ENCODE measurements around the gene SYNE1. TPM values are rescaled to one million over a fixed set of nuclear protein-coding genes. Genes with fewer than 3 reads are reported as not detected.
"Not testable (repeated sequence)": the region's sequence is repeated elsewhere in the genome, so short reads cannot be mapped to it uniquely, and the experiment has no call there.

SYNE1 gene
- polyA plus RNA-seq, 1 donor from 2014 or later: 38.5 TPM

DNA sequence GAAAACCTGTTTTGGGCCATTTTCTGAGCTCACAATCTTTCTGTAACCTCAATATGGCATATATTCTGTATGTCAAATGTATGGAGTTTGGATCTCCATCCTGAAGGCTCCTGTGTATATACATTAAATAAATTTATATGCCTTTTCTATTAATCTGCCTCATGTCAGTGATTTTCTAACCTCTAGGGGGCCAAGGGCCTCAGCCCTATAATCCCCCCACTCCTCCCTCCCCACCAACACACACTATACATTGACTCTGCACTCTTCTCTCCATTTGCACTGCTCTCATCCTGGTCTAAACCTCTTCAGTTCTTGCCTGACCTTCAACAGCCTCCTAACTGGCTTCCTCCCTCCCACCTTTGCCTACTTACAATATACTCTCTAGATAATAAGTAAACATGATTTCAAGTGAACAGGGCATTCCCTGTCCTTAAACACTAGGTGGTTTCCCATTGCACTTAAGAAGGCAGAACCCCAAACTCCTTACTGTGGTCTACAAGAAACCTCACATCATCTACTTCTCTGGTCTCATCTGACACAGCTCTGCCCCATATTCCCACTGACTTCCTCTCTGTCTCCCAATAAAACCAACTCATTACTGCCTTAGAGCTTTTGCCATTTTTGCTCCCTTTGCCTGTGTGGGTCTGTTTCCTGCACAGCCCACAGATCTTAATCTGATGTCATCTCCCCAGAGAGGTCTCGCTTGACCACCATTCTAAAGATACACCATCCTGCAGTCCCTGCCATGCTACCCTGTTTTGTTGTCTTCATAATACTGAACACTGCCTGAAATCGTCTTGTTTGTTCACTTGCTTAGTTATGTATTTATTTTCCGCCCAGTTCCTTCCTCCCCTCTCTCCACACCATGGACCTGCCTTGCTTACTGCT is 213.7 kb downstream of the SYNE1 start:
- TF ChIP-seq, protein P1, sequence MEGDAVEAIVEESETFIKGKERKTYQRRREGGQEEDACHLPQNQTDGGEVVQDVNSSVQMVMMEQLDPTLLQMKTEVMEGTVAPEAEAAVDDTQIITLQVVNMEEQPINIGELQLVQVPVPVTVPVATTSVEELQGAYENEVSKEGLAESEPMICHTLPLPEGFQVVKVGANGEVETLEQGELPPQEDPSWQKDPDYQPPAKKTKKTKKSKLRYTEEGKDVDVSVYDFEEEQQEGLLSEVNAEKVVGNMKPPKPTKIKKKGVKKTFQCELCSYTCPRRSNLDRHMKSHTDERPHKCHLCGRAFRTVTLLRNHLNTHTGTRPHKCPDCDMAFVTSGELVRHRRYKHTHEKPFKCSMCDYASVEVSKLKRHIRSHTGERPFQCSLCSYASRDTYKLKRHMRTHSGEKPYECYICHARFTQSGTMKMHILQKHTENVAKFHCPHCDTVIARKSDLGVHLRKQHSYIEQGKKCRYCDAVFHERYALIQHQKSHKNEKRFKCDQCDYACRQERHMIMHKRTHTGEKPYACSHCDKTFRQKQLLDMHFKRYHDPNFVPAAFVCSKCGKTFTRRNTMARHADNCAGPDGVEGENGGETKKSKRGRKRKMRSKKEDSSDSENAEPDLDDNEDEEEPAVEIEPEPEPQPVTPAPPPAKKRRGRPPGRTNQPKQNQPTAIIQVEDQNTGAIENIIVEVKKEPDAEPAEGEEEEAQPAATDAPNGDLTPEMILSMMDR (IDR thresholded peaks at IDR 0.05; ENCODE audit: poor library complexity, severe bottlenecking): no peak
- TF ChIP-seq, protein P2, sequence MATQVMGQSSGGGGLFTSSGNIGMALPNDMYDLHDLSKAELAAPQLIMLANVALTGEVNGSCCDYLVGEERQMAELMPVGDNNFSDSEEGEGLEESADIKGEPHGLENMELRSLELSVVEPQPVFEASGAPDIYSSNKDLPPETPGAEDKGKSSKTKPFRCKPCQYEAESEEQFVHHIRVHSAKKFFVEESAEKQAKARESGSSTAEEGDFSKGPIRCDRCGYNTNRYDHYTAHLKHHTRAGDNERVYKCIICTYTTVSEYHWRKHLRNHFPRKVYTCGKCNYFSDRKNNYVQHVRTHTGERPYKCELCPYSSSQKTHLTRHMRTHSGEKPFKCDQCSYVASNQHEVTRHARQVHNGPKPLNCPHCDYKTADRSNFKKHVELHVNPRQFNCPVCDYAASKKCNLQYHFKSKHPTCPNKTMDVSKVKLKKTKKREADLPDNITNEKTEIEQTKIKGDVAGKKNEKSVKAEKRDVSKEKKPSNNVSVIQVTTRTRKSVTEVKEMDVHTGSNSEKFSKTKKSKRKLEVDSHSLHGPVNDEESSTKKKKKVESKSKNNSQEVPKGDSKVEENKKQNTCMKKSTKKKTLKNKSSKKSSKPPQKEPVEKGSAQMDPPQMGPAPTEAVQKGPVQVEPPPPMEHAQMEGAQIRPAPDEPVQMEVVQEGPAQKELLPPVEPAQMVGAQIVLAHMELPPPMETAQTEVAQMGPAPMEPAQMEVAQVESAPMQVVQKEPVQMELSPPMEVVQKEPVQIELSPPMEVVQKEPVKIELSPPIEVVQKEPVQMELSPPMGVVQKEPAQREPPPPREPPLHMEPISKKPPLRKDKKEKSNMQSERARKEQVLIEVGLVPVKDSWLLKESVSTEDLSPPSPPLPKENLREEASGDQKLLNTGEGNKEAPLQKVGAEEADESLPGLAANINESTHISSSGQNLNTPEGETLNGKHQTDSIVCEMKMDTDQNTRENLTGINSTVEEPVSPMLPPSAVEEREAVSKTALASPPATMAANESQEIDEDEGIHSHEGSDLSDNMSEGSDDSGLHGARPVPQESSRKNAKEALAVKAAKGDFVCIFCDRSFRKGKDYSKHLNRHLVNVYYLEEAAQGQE (IDR thresholded peaks at IDR 0.05; ENCODE audit: borderline replicate concordance): no peak
- TF ChIP-seq SMC3 (conservative IDR thresholded peaks at IDR 0.05; ENCODE audit: poor library complexity) (no peak), EZH2 (IDR thresholded peaks at IDR 0.05; ENCODE audit: borderline replicate concordance, insufficient read depth, low read length, poor library complexity, severe bottlenecking) (no peak), POLR2AphosphoS5 (IDR thresholded peaks at IDR 0.05) (no peak), EP300 (conservative IDR thresholded peaks at IDR 0.05; ENCODE audit: poor library complexity, severe bottlenecking) (no peak), RAD21 (conservative IDR thresholded peaks at IDR 0.05) (no peak), TAF1 (IDR thresholded peaks at IDR 0.05; ENCODE audit: low read depth) (no peak), MXI1 (conservative IDR thresholded peaks at IDR 0.05; ENCODE audit: poor library complexity, severe bottlenecking) (no peak)

DNA sequence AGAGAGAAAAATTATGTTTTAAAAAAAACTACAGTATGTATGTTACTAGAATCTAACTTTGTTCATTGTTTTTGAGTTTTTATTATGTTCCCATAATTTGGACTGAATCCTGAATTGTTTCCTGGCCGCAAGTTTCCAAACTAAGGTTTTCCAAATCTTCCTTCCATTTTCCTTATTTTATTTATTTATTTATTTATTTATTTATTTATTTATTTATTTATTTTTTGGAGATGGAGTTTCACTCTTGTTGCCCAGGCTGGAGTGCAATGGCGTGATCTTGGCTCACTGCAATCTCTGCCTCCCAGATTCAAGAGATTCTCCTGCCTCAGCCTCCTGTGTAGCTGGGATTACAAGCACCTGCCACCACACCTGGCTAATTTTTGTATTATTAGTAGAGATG is 215.7 kb downstream of the SYNE1 start:
- not testable (repeated sequence) for H3K9me3 ChIP-seq (ENCODE audit: low read length); H3K36me3 ChIP-seq (ENCODE audit: insufficient read depth, low read length); H3K27me3 ChIP-seq (ENCODE audit: insufficient read depth, low read depth, low read length); H3K79me2 ChIP-seq (replicated peaks; ENCODE audit: insufficient read depth, low read length); H3K9me2 ChIP-seq (ENCODE audit: insufficient read depth, low read length); H3K4me3 ChIP-seq (ENCODE audit: low read length); H3K27ac ChIP-seq (ENCODE audit: low read length); H2AFZ ChIP-seq (ENCODE audit: low read depth, low read length); H3F3A ChIP-seq (ENCODE audit: insufficient read depth, low read length, poor library complexity, severe bottlenecking); H3K4me2 ChIP-seq (ENCODE audit: low read length); H3K9ac ChIP-seq (ENCODE audit: low read length); H4K20me1 ChIP-seq (ENCODE audit: insufficient read depth)

More for the DNA sequence above, 213.7 kb downstream of the SYNE1 start:
- H3K9me2 ChIP-seq (ENCODE audit: insufficient read depth, low read length): no peaks in the 10 kb centered on the region
- H2AFZ ChIP-seq (ENCODE audit: low read depth, low read length): no peak overlapping the region
- H3K36me3 ChIP-seq (ENCODE audit: insufficient read depth, low read length): no peaks in the 10 kb centered on the region
- no peaks in the 10 kb centered on the region for H3F3A ChIP-seq (ENCODE audit: insufficient read depth, low read length, poor library complexity, severe bottlenecking)
- H3K27ac ChIP-seq (ENCODE audit: low read length): no peak overlapping the region
- H3K9me3 ChIP-seq (ENCODE audit: low read length): no peaks in the 10 kb centered on the region
- no peak overlapping the region for H3K9ac ChIP-seq (ENCODE audit: low read length)
- no peak overlapping the region for H3K4me3 ChIP-seq (ENCODE audit: low read length)
- no peak overlapping the region for H3K4me2 ChIP-seq (ENCODE audit: low read length)
- no peaks in the 10 kb centered on the region for H3K79me2 ChIP-seq (replicated peaks; ENCODE audit: insufficient read depth, low read length)
- no peaks in the 10 kb centered on the region for H4K20me1 ChIP-seq (ENCODE audit: insufficient read depth)
- no peaks in the 10 kb centered on the region for H3K27me3 ChIP-seq (ENCODE audit: insufficient read depth, low read depth, low read length)
